EL (cell line): ENCODE results near the gene CEP83.
A peak's percentile ranks its signal among the peaks of the same experiment; 100 is the strongest.
"Not testable (repeated sequence)": the region's sequence is repeated elsewhere in the genome, so short reads cannot be mapped to it uniquely, and the experiment has no call there.

Experiments used
- DNase-seq: peaks from one replicate; pipeline ENCODE4 v3.0.0-alpha.2; 2016

CEP83 gene

GRCh38 chr12:94374124-94374523 lies 85.5 kb downstream of the CEP83 start:
- DNase-seq: no peak

GRCh38 chr12:94372461-94372860 lies 87.2 kb downstream of the CEP83 start:
- DNase-seq: no peak

GRCh38 chr12:94362653-94363052 lies 97.0 kb downstream of the CEP83 start:
- no peak for DNase-seq

GRCh38 chr12:94359761-94360160 lies 99.9 kb downstream of the CEP83 start:
- no peak for DNase-seq

- no peak for DNase-seq
Observed at GRCh38 chr12:94353130-94353529, 106.5 kb downstream of the CEP83 start.

- no peak for DNase-seq
Observed at GRCh38 chr12:94340573-94340972, 119.1 kb downstream of the CEP83 start.

- no peak for DNase-seq
Observed at GRCh38 chr12:94338006-94338794, 121.5 kb downstream of the CEP83 start.

GRCh38 chr12:94336211-94336925 lies 123.3 kb downstream of the CEP83 start:
- DNase-seq: peak; percentile 5

- DNase-seq: no peak
Observed at GRCh38 chr12:94333396-94333795, 126.3 kb downstream of the CEP83 start.

GRCh38 chr12:94329366-94329765 lies 130.3 kb downstream of the CEP83 start:
- no peak for DNase-seq

- no peak for DNase-seq
Observed at GRCh38 chr12:94327809-94328208, 131.9 kb downstream of the CEP83 start.

- peak; percentile 85 for DNase-seq
Observed at GRCh38 chr12:94326727-94327126, 132.9 kb downstream of the CEP83 start.

GRCh38 chr12:94326234-94326633 lies 133.4 kb downstream of the CEP83 start:
- DNase-seq: no peak

GRCh38 chr12:94322346-94322745 lies 137.3 kb downstream of the CEP83 start:
- no peak for DNase-seq

GRCh38 chr12:94320109-94320508 lies 139.6 kb downstream of the CEP83 start:
- DNase-seq: no peak

- no peak for DNase-seq
Observed at GRCh38 chr12:94318181-94318580, 141.5 kb downstream of the CEP83 start.

- DNase-seq: not testable (repeated sequence)
Observed at GRCh38 chr12:94316600-94316999, 143.1 kb downstream of the CEP83 start.

GRCh38 chr12:94312378-94312777 lies 147.3 kb downstream of the CEP83 start:
- no peak for DNase-seq

- no peak for DNase-seq
Observed at GRCh38 chr12:94309373-94309772, 150.3 kb downstream of the CEP83 start.

- no peak for DNase-seq
Observed at GRCh38 chr12:94308612-94309011, 151.1 kb downstream of the CEP83 start.

- DNase-seq: no peak
Observed at GRCh38 chr12:94305130-94305957, 154.3 kb downstream of the CEP83 start.

- DNase-seq: peak; percentile 69
Observed at GRCh38 chr12:94304566-94305061, 155.1 kb downstream of the CEP83 start.

- DNase-seq: no peak
Observed at GRCh38 chr12:94304012-94304411, 155.7 kb downstream of the CEP83 start.
